HL-60 (cell line): ENCODE data around the gene HES7.

Source experiments
- CTCF ChIP-seq: IDR thresholded peaks from one replicate; pipeline ENCODE4 v1.5.1; 2011; ENCODE audit warnings: low read length, control low read depth, inconsistent platforms; ENCODE audit not compliant: insufficient read depth
- POLR2AphosphoS5 ChIP-seq: IDR thresholded peaks from 2 replicates; pipeline ENCODE4 v1.6.1; 2012; ENCODE audit warnings: low read depth
- REST ChIP-seq: IDR thresholded peaks from 2 replicates; pipeline ENCODE4 v1.6.1; 2012; ENCODE audit warnings: low read depth; ENCODE audit not compliant: insufficient replicate concordance

DNA sequence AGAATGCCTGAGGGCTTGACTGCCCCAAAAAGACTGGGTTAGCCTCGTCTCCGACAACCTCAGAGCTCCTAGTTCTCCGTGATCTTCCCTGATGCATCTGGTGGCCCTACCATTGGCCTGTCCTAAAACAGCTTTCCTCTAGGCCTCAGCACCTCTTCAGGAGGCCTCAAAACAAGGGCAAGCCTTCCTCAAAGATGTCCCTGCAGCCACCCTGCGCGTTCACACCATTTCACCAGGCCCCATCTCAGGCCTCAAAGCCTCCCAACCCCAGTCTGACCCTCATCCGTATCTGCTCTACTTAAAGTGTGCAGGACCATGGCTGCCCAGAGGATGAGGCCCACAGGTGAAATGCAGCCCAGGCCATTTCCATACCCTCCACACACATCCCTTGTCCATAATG lies 13.0 kb downstream of the HES7 start:
- TF ChIP-seq CTCF, result no peak
- no peak for TF ChIP-seq POLR2AphosphoS5
- TF ChIP-seq REST, result no peak
